NCI-H2227 (cell line): ENCODE results near the gene SLC7A9.
"Not testable (repeated sequence)": the region's sequence is repeated elsewhere in the genome, so short reads cannot be mapped to it uniquely, and the experiment has no call there.

Experiments used
- DNase-seq: peaks from one replicate; lab custom pipeline; 2025; ENCODE audit not compliant: unreplicated experiment; lab: John Stamatoyannopoulos, UW

Gene SLC7A9

DNA sequence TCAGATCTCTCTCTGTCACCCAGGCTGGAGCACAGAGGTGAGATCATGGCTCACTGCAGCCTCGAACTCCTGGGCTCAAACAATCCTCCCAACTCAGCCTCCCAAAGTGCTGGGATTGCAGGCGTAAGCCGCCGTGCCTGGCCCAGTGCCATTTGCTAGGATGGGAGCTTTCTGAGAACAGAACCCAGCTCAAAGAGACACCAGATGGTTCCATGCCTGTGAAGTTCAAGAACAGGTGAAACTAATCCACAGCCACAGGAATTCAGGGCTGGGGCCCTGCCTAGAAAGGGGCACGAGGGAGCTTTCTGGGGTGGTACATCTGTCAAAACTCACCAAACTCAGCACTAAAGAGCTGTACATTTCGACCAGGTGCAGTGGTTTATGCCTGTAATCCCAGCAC is 4.2 kb downstream of the SLC7A9 start:
- no peak for DNase-seq

DNA sequence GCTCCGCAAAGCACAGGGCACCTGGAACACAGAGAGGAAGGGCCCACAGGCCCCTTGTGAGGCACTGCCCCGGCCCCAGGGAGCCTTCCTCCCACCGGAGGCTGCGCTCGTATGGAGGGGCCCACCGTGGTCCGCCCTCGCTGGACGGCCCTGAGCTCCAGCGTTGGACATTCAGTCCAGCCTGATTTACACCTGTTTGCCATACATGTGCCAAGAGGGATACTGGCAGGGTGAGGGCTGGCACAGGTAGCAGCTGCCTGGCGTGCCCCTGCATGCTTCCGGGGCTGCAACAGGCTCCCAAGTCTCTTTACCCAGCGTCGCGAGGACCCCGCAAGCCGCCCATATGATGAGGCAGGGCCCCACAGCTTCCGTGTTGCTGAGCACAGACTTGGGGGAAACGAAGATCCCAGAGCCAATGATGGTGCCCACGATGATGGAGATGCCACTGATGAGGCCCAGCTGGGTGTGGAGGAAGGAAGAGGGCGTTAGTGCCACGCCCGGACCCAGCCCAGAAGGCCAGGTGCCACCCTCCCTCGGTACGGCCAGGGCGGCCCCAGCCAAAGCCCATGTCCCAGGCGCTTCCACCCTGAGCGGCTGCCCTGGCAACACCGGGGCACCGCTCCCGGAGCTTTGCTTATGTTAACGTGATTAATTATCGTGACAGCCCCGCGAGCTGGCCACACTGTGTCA is 5.1 kb downstream of the SLC7A9 start:
- DNase-seq: no peak

DNA sequence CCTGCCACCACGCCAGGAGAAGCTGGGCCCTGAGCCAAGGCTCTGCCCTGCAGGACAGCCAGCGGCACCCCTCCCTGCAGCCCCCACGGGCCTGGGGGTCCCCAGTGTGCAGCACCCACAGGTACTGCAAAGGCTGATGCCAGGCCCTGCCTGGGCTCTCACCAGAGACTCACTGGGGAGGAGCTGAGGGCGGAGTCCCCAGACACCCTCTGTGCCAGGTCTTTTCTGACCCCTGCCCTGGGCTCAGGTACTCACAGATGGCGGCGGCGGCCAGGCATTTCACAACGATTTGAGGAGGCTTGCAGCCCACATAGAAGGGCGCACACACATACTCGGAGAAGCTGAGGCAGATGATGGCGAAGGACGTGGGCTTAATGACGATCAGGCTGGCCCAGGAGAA is 5.7 kb downstream of the SLC7A9 start:
- DNase-seq: no peak

DNA sequence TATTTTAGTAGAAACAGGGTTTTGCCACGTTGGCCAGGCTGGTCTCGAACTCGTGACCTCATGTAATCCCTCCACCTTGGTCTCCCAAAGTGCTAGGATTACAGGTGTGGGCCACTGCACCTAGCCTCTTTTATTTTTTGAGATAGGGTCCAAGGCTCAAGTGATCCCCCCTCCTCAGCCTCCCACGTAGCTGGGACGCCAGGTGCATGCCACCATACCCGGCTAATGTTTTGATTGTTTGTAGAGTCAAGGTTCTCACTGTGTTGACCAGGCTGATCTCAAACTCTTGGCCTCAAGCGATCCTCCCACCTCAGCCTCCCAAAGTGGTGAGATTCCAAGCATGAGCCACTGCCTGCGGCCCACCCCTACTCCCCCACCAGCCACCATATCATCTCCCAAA is 6.3 kb downstream of the SLC7A9 start:
- DNase-seq: no peak

DNA sequence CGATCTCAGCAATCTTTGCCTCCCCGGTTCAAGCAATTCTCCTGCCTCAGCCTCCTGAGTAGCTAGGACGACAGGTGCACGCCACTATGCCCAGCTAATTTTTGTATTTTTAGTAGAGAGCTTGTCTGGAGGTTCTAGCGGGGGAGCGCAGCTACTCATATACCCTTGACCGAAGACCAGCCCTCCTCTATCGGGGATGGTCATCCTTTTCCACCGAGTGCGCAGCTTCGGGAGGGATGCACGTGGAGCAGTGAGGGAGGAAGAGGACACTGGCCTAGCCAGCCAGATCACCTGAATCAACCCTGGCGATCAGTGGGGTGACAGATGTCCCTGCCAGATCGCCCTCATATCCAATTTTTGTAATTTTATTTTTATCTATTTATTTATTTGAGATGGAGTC is 6.8 kb downstream of the SLC7A9 start:
- DNase-seq: no peak

DNA sequence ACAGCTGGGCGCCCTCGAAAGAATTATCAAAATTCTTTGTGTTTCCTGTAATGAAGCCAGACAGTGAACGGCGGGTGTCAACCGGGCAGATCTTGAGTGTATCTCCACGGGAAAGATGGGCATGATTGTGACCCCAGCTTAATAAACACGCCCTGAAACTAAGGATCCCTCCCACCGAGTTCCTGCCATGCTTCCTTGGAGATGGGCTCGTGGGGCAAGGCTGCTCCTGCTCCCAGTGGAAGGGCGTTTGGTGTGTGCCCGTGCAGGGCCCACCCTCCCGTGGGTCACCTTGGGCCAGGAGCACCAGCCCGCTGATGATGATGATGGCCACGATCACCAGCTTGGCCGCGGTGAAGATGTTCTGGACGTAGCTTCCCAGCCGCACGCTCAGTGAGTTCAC is 7.4 kb downstream of the SLC7A9 start:
- DNase-seq: no peak

DNA sequence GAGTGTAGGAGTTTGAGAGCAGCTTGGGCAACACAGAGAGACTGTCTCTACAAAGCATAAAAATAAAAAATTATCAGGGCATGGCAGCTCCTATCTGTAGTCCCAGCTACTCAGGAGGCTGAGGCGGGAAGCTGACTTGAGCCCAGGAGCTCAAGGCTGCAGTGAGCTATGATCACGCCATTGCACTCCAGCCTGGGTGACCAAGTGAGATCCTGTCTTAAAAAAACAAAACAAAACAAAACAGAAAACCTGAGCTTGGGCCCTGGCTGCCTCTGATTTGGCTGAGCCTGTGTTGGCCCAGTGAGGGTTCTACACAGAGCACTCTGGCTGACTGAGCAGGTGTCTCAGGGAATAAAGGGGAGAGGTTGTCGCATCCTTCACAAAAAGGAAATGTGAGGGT is 8.0 kb downstream of the SLC7A9 start:
- no peak for DNase-seq

DNA sequence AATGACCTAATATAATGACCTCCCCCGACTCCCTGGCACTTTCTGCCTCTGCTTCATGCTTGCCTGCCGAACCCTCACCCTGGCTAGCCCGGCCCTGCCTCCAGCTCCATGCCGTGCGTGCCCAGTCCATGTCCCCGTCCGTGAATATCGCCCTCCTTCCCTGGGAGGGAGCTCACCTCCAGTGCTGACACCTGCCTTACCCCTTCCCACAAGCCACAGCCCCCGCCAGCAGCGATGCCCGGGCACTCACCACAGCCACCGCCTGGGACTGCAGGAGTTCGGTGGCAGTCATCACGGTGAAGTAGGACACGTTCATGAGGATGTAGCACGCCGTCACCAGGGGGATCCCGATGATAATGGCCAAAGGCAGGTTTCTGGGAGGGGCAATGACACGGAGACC is 10.0 kb downstream of the SLC7A9 start:
- no peak for DNase-seq

DNA sequence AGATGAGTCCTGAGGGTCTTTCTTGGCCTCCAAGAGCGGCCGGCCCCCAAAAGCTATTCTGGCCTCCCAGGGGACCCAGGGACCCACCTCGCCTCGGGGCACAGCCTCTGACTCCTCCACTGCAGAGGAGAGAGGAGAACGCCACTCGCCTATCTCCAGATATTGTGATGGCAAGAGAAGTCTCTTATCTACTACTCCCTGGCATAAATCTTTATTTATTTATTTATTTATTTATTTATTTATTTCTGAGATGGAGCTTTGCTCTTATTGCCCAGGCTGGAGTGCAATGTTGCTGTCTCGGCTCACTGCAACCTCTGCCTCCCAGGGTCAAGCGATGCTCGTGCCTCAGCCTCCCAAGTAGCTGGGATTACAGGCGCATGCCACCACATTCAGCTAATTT is 11.0 kb downstream of the SLC7A9 start:
- DNase-seq: no peak

DNA sequence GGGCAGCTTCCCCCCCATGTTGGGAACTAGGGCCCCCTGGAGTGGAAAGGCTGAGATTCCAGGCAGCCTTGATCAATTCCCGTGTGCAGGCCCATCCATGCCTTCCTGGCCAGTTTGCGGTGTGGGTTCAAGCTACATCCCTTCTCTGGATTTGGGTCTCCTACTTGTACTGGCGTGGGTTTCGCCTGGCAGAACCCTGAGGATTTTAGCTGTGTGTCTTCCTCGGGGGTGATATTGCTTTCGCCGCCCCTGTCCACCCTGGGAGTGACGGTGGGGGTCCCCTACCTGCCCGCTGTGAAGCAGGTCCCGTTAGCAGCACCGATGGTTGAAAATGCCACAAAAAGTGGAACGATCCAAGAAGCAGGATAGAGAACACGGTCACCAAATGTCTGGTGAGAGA is 11.4 kb downstream of the SLC7A9 start:
- DNase-seq: no peak

DNA sequence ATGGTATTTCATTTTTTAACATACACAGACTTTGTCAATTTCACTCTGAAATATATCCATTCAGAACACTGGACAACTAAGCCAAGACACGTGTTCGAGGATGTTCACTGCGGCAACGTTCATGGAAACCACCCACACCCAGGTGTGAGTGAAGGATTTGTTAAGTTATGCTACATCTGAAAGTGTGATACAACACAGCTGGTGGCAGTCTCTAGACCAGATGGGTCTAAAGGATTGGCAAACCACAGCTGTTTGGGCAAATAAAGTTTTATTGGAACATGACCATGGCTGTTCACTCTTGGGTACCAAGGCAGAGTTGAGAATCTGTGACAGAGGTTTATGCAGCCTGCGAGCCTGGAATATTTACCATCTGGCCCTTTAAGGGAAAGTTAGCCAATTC is 12.0 kb downstream of the SLC7A9 start:
- DNase-seq: no peak

DNA sequence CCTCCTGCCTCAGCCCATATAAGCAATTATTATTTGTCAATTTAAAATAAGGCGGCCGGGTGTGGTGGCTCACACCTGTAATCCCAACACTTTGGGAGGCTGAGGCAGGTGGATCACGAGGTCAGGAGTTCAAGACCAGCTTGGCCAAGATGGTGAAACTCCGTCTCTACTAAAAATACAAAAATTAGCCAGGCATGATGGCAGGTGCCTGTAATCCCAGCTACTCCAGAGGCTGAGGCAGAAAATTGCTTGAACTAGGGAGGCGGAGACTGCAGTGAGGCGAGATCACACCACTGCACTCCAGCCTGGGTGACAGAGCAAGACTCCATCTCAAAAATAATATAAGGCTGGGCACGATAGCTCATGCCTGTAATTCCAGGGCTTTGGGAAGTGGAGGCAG is 12.7 kb downstream of the SLC7A9 start:
- not testable (repeated sequence) for DNase-seq

DNA sequence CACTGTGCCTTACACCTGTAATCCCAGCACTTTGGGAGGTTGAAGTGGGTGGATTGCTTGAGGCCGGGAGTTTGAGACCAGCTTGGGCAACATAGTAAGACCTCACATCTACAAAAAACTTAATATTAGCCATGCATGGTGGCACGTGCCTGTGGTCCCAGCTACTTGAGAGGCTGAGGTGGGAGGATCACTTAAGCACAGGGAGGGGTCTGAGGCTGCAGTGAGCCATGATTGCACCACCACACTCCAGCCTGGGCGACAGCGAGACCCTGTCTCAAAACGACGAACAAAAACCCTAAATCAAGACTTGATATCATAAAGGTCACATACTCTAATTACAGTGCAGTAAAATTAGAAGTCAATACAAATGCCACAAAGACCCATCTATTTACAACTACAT is 17.4 kb downstream of the SLC7A9 start:
- no peak for DNase-seq

DNA sequence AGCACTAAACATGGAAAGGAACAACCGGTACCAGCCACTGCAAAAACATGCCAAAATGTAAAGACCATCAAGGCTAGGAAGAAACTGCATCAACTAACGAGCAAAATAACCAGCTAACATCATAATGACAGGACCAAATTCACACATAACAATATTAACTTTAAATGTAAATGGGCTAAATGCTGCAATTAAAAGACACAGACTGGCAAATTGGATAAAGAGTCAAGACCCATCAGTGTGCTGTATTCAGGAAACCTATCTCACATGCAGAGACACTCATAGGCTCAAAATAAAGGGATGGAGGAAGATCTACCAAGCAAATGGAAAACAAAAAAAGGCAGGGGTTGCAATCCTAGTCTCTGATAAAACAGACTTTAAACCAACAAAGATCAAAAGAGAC is 21.5 kb downstream of the SLC7A9 start:
- DNase-seq: not testable (repeated sequence)

DNA sequence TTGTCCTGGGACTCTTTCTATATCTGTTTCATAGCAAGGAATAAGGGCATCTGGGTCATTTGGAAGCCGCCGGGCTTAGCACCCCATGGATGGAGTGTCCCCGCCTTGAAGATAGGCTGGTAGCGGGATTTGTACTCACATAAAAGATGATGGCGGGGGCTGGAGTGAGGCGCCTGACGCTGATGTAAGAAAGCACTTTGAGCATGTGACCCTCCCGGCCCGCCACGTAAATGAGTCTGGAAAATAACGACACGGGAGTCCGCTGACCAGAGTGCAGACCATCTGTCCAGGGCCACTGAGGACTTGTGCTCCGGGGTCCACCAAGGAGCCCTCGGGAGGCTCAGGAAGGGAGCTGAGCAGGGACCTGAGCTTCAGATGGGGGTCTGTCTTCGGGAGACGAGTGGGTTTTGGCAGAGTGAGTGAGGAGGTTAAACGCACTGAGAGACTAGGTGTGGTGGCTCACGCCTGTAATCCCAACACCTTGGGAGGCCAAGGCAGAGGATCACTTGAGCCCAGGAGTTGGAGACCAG is 25.8 kb downstream of the SLC7A9 start:
- no peak for DNase-seq

DNA sequence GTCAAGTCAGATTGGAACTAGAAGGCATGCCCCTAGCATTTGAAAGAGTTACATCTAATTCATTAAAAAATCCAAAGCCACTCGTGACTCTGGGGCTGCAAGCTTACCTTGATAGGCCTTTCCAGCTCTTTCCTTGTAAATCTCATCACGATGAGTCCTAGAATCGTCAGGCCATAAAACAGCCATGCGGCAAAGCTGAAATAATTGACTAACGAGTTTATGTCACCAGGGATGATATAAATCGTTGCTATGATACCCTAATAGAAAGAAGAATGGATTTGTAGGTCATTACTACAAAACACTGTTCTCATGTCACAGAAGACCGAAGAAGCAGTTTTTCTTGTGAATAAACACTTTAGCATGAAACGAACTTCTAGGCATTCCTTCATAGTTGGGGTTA is 27.5 kb downstream of the SLC7A9 start:
- DNase-seq: no peak

DNA sequence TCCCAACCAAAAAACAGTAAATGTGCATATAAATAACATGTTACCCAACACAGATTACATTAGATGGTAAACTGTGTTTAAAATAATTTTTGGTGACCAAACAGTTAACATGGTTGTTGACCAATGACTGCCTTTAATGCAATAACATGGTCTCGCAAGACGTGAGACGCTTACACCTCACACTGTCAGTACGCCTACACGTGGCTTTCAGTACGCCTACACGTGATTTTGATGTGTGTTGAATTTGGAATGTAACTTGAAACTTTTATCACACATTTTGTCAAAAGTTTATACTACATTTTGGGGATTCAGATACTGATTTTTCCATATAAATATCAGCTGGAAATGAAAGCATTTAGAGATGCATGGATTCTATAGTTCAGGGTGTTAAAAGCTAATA is 32.0 kb downstream of the SLC7A9 start:
- no peak for DNase-seq

DNA sequence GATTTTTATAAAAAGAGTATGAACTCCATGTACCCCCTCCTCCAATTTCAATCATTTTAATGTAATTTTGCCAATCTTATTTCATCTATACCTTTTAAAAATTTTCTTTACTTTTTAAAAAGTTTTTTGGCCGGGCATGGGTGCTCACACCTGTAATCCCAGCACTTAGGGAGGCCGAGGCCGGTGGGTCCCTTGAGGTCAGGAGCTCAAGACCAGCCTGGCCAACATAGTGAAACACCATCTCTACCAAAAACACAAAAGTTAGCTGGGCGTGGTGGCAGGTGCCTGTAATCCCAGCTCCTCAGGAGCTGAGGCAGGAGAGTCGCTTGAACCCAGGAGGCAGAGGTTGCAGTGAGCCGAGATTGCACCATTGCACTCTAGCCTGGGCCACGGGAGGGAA is 36.2 kb downstream of the SLC7A9 start:
- DNase-seq: not testable (repeated sequence)

DNA sequence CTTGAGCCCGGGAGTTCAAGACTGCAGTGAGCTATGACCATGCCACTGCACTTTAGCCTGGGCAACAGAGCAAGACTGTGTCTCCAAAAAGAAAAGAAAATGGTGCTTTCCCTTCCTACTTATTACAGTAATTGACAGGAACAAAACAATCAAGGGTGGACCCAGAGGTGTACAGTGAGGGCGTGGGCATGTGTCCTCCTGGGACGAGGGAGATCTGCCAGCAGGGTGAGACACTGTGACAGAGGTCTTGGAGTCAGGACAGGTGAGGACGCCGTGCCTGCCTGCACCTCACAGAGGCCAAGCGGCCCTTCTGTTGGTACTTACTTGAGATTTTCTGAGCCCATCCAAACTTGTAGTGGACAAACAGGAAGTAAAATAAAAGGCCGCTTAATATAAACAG is 36.7 kb downstream of the SLC7A9 start:
- not testable (repeated sequence) for DNase-seq

DNA sequence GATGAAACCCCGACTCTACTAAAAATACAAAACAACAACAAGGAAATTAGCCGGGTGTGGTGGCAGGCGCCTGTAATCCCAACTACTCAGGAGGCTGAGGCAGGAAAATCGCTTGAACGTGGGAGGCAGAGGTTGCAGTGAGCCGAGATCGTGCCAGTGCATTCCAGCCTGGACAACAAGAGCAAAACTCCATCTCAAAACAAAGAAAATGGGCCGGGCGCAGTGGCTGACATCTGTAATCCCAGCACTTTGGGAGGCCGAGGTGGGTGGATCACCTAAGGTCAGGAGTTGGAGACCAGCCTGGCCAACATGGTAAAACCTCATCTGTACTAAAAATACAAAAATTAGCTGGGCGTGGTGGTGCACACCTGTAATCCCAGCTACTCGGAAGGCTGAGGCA is 37.5 kb downstream of the SLC7A9 start:
- not testable (repeated sequence) for DNase-seq

DNA sequence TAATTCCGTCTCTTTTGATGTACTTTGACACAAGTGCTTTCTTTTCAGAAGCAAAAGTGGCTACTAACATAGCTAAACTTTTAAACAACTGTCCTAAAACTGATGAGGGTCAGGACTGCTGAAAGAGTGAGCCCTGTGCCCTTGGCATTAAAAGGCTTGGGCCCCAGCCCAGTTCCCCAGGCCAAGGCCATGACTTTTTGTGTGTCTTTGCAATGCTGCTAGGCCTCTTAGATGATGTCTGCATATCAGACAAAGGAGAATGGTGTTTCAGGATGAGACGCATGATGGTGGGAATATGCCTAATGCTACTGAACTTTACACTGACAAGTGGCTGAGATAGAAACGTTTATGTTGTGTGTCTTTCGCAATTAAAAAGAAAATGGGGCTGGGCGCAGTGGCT is 38.0 kb downstream of the SLC7A9 start:
- no peak for DNase-seq

DNA sequence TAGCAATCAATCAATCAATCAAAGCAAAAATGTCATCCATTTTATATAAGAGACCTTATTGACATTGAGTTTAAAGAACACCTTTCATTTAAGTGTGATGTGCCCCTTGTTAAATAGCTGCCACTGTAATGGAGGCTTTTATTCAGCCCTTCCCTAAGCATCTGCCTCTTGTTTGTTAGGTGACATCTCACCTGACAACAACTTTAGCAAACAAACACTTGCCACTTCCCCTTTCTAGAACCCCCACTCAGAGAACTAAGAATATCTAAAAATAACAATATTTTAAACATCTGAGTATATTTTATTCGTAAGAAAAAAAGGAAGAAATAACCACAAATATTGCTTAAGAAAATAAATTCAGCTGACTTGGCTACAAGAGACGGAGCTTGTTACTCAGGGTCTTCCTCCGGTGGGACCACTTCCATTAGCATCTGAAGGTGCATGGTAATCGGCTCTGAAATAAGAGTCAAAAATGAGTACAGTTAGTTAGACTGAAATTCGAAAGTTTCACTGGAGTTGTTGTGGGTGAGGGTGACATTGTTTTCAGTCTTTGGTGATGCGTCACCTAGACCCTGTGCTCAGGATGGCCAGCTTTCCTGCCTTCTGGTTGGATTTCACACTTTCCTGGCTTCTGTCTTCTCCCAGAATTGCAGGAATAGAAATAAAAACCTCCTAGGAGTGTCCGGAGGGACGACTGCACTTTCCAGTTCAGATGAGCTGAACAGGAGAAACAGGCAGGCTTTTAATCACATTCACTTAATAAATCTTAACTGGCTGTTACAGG is 39.1 kb downstream of the SLC7A9 start:
- DNase-seq: no peak
